IPS-18c (cell line): ENCODE data around the gene HINT1.
A peak's percentile ranks its signal among the peaks of the same experiment; 100 is the strongest.
"Not testable (repeated sequence)": the region's sequence is repeated elsewhere in the genome, so short reads cannot be mapped to it uniquely, and the experiment has no call there.

Experiments used
- H3K4me3 ChIP-seq: 2 replicates; pipeline ENCODE4 v1.7.0; 2013; ENCODE audit warnings: low read depth, mild to moderate bottlenecking, low read length, moderate library complexity; ENCODE audit not compliant: insufficient read depth
- H3K9me3 ChIP-seq: one replicate; pipeline ENCODE4 v1.6.1; 2013; ENCODE audit warnings: mild to moderate bottlenecking, low read length, moderate library complexity; ENCODE audit not compliant: control insufficient read depth, insufficient read depth

Gene HINT1

GRCh38 chr5:131165119-131165727 lies at the start of gene HINT1:
Gene HINT1 (minus strand): TSS chr5:131165256. CDS start chr5:131165205, 51 bp downstream.
- Histone ChIP-seq H3K9me3 (no peaks in the 10 kb centered on the region), H3K4me3 (peak within 1 kb of the TSS; percentile 90)

DNA sequence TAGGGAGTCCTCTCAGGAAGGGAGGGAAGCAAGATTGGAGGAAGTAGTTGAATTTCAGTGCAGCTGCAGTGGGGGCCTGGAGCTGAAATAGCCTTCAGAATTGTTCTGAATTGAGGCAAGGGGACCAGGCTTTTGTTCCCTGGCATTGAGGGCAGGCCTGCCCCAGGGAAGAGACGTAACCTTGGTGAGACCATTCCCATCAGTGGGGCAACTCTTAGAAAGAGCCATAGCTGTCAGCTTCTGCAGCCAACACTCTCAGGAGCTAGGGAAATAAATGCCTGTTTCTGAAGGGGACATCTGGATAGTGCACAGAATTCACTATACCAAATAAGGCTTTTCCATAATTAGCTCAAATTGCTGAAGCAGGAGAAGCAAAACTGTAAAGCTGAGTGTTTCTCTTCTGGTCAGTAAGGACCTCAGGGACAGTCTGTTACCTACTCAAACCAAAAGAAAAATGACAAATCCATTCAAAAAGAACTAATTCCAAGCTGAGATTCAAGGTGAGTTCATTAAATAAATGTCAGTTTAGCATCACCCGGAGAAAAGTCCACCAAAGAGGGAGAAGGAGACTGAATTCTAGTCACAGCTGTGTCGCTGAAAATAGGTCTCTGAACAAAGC lies 49.7 kb upstream of the HINT1 start:
- no peaks in the 10 kb centered on the region for H3K9me3 ChIP-seq
- H3K4me3 ChIP-seq, result no peak overlapping the region

GRCh38 chr5:131212471-131213021 lies 47.5 kb upstream of the HINT1 start:
- no peaks in the 10 kb centered on the region for H3K9me3 ChIP-seq
- H3K4me3 ChIP-seq, result no peak overlapping the region

- H3K9me3 ChIP-seq, result no peaks in the 10 kb centered on the region
- H3K4me3 ChIP-seq, result no peak overlapping the region
Observed at GRCh38 chr5:131211669-131212068, 46.6 kb upstream of the HINT1 start.

GRCh38 chr5:131210151-131210510 lies 45.1 kb upstream of the HINT1 start:
- no peaks in the 10 kb centered on the region for H3K9me3 ChIP-seq
- no peak overlapping the region for H3K4me3 ChIP-seq

- Histone ChIP-seq H3K4me3 (no peak overlapping the region), H3K9me3 (no peaks in the 10 kb centered on the region)
Observed at GRCh38 chr5:131209506-131210150, 44.6 kb upstream of the HINT1 start.

DNA sequence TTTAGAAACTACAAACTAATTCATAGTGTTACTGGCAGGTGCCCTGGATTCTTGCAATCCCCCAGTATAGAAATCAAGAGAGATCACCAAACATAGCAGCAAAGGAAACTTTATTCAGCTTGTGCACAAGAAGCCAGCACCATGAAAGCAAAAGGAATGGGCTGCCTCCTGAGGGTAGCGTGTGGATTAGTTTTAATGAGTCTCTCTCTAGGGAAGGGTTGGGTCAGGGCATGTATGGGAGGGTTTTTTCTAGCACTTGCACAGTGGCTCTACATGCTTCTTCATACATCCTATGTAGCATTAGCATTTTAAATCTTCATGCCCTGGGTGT lies 44.1 kb upstream of the HINT1 start:
- no peak overlapping the region for H3K4me3 ChIP-seq

DNA sequence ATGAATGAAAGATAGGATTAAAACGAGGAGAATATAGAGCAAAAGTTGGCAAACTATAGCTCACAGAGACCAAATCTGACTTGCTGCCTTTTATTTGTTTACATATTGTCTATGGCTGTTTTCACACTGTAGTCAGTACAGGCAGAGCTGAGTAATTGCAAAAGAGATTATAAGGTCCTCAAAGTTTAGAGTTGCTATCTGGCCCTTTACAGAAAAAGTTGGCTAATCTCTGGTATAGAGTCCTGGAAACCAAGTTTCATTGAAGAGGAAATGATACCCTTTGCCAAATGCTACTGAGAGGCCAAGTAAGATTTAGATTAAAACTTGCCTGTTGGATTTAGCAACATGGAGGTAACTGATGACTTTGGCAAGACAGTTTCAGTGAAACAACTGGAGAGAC lies 41.7 kb upstream of the HINT1 start:
- H3K4me3 ChIP-seq, result no peak overlapping the region
- no peaks in the 10 kb centered on the region for H3K9me3 ChIP-seq

More for the DNA sequence above, 44.1 kb upstream of the HINT1 start:
- no peaks in the 10 kb centered on the region for H3K9me3 ChIP-seq

GRCh38 chr5:131206061-131206460 lies 41.0 kb upstream of the HINT1 start:
- H3K9me3 ChIP-seq, result no peaks in the 10 kb centered on the region
- H3K4me3 ChIP-seq, result no peak overlapping the region

- Histone ChIP-seq H3K4me3 (no peak overlapping the region), H3K9me3 (no peaks in the 10 kb centered on the region)
Observed at GRCh38 chr5:131204964-131205363, 39.9 kb upstream of the HINT1 start.

- no peaks in the 10 kb centered on the region for H3K9me3 ChIP-seq
- H3K4me3 ChIP-seq, result no peak overlapping the region
Observed at GRCh38 chr5:131200560-131200959, 35.5 kb upstream of the HINT1 start.

DNA sequence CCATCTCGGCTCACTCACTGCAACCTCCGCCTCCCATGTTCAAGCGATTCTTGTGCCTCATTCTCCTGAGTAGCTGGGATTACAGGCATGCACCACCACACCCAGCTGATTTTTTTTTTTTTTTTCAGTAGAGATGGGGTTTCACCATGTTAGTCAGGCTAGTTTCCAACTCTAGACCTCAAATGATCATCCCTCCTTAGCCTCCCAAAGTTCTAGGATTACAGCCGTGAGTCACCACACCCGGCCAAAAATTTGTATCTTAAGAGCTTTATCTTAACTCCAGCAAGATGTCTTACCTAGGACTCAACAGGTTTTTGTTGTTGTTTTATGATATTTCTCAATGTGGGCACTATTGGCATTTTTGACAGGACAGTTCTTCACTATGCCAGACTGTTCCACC lies 33.6 kb upstream of the HINT1 start:
- H3K9me3 ChIP-seq, result no peaks in the 10 kb centered on the region
- no peak overlapping the region for H3K4me3 ChIP-seq

GRCh38 chr5:131196331-131196730 lies 31.3 kb upstream of the HINT1 start:
- Histone ChIP-seq H3K9me3 (no peaks in the 10 kb centered on the region), H3K4me3 (no peak overlapping the region)

DNA sequence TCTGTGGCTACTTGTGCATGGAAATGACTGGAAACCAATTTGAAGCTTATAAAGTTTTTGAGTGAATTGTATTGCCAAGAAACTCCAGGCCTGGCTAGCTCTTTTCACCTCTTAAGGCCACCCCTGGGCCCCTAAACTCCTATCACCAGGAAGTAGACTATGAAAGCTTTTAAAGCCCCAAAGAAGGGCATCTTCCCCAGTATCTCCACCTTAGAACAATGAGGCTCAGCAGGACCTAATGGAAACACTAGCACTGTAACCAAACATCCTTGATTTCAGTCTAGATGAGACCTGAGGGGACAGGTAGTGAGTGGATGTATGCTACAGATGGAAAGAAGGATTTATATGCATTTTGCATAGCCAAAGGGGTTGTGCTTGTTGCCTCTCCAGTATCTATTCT lies 30.6 kb upstream of the HINT1 start:
- H3K9me3 ChIP-seq, result no peaks in the 10 kb centered on the region
- no peak overlapping the region for H3K4me3 ChIP-seq

GRCh38 chr5:131194725-131195124 lies 29.7 kb upstream of the HINT1 start:
- H3K4me3 ChIP-seq, result no peak overlapping the region
- no peaks in the 10 kb centered on the region for H3K9me3 ChIP-seq

DNA sequence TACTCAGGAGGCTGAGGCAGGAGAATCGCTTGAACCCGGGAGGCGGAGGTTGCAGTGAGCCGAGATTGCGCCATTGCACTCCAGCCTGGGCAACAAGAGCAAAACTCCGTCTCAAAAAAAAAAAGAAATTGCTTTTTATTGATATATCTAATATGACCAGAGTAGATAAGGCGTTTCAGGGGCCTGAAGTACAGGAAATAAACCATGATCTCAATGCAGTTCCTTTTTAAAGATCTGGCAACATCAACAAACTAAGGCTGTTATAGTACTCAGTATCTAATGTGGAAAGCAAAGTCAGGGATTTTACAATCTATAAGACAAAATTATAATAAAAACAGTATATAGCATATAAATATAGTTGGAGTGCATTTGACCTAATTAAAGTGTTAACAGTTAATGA lies 28.8 kb upstream of the HINT1 start:
- H3K9me3 ChIP-seq, H3K4me3 ChIP-seq: not testable (repeated sequence)

DNA sequence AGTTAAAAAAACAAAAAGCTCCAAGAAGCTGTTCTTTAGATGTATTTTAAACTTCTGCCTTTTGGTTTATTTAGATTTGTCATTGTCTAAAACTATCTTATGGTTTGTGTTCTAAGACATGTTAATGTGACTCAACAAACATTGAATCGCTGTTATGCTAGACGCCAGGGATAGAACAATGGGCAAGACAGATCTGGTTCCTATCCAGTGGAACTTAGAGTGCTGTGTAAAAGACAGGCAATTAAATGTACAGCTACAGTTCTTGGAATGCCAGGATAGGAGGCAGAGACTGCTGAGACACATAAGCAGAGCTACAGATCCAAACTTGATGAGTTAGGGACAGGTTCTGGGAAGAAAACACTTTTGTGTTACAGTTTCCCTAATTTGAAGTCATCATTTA lies 28.1 kb upstream of the HINT1 start:
- H3K4me3 ChIP-seq, result no peak overlapping the region
- no peaks in the 10 kb centered on the region for H3K9me3 ChIP-seq

GRCh38 chr5:131186561-131187256 lies 21.7 kb upstream of the HINT1 start:
- Histone ChIP-seq H3K4me3 (no peak overlapping the region), H3K9me3 (no peaks in the 10 kb centered on the region)
